Stimulated activated CD8-positive, alpha-beta memory T cell treated with anti-CD3 and anti-CD28 coated beads, Interleukin-4, amount 100 ng/mL, for 1 hour (primary cell): ENCODE results near the gene DNAJB1.

Experiments used
- DNase-seq, 2 donors: peaks; one replicate each; pipeline ENCODE4 v3.0.0-alpha.2; 2020; ENCODE audit warnings: low read depth in 2 of 2, low spot score in 1 of 2

DNAJB1 gene

GRCh38 chr19:14496029-14496833 is 22.0 kb downstream of the DNAJB1 start, which contains the start of gene GIPC1:
Gene GIPC1 (minus strand): TSS chr19:14496127. CDS start chr19:14482976, 13,151 bp downstream.
- DNase-seq, result peak; percentile 44 to 55

- no peak for DNase-seq
Measured at GRCh38 chr19:14495672-14496028, 22.5 kb downstream of the DNAJB1 start.

- DNase-seq, result no peak
Measured at GRCh38 chr19:14494910-14495671, 23.1 kb downstream of the DNAJB1 start.

- DNase-seq, result no peak
Measured at GRCh38 chr19:14494411-14494810, 23.8 kb downstream of the DNAJB1 start.

- no peak for DNase-seq
Measured at GRCh38 chr19:14492756-14493337, 25.4 kb downstream of the DNAJB1 start.

GRCh38 chr19:14487370-14488125 is 30.6 kb downstream of the DNAJB1 start:
- DNase-seq, result no peak

- DNase-seq, result no peak
Measured at GRCh38 chr19:14482172-14482941, 35.8 kb downstream of the DNAJB1 start.

- DNase-seq, result no peak
Measured at GRCh38 chr19:14480700-14481079, 37.5 kb downstream of the DNAJB1 start.

- peak in 1 of 2 donors; percentile 38 for DNase-seq
Measured at GRCh38 chr19:14479975-14480699, 38.1 kb downstream of the DNAJB1 start.

GRCh38 chr19:14479309-14479974 is 38.8 kb downstream of the DNAJB1 start:
- DNase-seq, result no peak

GRCh38 chr19:14478113-14478545 is 40.1 kb downstream of the DNAJB1 start:
- DNase-seq, result no peak

- no peak for DNase-seq
Measured at GRCh38 chr19:14477418-14478112, 40.6 kb downstream of the DNAJB1 start.

- peak in 1 of 2 donors; percentile 13 for DNase-seq
Measured at GRCh38 chr19:14476673-14477401, 41.4 kb downstream of the DNAJB1 start.

GRCh38 chr19:14476327-14476672 is 41.9 kb downstream of the DNAJB1 start:
- DNase-seq, result no peak

- DNase-seq, result no peak
Measured at GRCh38 chr19:14475251-14476073, 42.7 kb downstream of the DNAJB1 start, which contains the start of gene PTGER1. Gene PTGER1 (minus strand): TSS chr19:14475354. CDS start chr19:14474320, 1,034 bp downstream.

- DNase-seq, result no peak
Measured at GRCh38 chr19:14474827-14475226, 43.4 kb downstream of the DNAJB1 start.

- no peak for DNase-seq
Measured at GRCh38 chr19:14473978-14474578, 44.1 kb downstream of the DNAJB1 start.
